MCF 10A (cell line): ENCODE measurements around the gene MME. TPM values are rescaled to one million over a fixed set of nuclear protein-coding genes. Genes with fewer than 3 reads are reported as not detected.

Experiments
- BruUV-seq: library from RNA; stranded (reverse); fragments of 400-500 nt; replicated peaks from 2 replicates; lab custom pipeline; 2021; lab: Mats Ljungman, UMichigan
- CTCF ChIA-PET: fragments of 300-600 bp; sonication (Branson Sonifier 250); formaldehyde crosslinking; extraction: SDS; loops from one replicate; lab custom pipeline; 2021; ENCODE audit warnings: antibody characterized with exemption, inconsistent platforms; lab: Yijun Ruan, JAX
- POLR2A ChIA-PET: fragments of 300-600, 350-650 bp; sonication (Branson Sonifier 250); formaldehyde crosslinking; extraction: SDS; loops from one replicate; lab custom pipeline; 2020; ENCODE audit warnings: antibody characterized with exemption, inconsistent platforms; lab: Yijun Ruan, JAX
- DNase-seq: peaks from one replicate; pipeline ENCODE4 v3.0.0-alpha.2; 2018; ENCODE audit not compliant: unreplicated experiment
- H3K27ac Mint-ChIP-seq: one replicate; pipeline ENCODE4 v1.8.0; 2022; ENCODE audit warnings: mild to moderate bottlenecking, low read depth, mixed read lengths; ENCODE audit not compliant: unreplicated experiment
- H3K27me3 Mint-ChIP-seq: one replicate; pipeline ENCODE4 v1.8.0; 2022; ENCODE audit warnings: mixed read lengths; ENCODE audit not compliant: insufficient read depth, unreplicated experiment
- H3K36me3 Mint-ChIP-seq: one replicate; pipeline ENCODE4 v1.8.0; 2022; ENCODE audit warnings: mild to moderate bottlenecking, moderate library complexity, mixed read lengths; ENCODE audit not compliant: insufficient read depth, unreplicated experiment
- H3K4me1 Mint-ChIP-seq: one replicate; pipeline ENCODE4 v1.8.0; 2022; ENCODE audit warnings: mixed read lengths; ENCODE audit not compliant: insufficient read depth, unreplicated experiment
- H3K4me3 Mint-ChIP-seq: one replicate; pipeline ENCODE4 v1.8.0; 2022; ENCODE audit warnings: mild to moderate bottlenecking, moderate library complexity, mixed read lengths; ENCODE audit not compliant: unreplicated experiment
- H3K9me3 Mint-ChIP-seq: one replicate; pipeline ENCODE4 v1.8.0; 2022; ENCODE audit warnings: mixed read lengths; ENCODE audit not compliant: unreplicated experiment
- CTCF ChIP-seq: fragments of 200-600 bp; IDR thresholded peaks from one replicate; pipeline ENCODE4 v1.8.0; 2022; ENCODE audit warnings: antibody characterized with exemption, mild to moderate bottlenecking; ENCODE audit not compliant: unreplicated experiment
- intact Hi-C: fragments of 100-400 bp; cut with micrococcal nuclease; formaldehyde crosslinking; loops from 2 replicates; pipeline ENCODE4 v1.14.1; 2022
- total RNA-seq: library from RNA; stranded (reverse); gene quantifications from 2 replicates; pipeline ENCODE4 v1.2.3, GENCODE V29; 2022

MME gene
- total RNA-seq, 1 experiment from 2014 or later: 26.3 TPM

DNA sequence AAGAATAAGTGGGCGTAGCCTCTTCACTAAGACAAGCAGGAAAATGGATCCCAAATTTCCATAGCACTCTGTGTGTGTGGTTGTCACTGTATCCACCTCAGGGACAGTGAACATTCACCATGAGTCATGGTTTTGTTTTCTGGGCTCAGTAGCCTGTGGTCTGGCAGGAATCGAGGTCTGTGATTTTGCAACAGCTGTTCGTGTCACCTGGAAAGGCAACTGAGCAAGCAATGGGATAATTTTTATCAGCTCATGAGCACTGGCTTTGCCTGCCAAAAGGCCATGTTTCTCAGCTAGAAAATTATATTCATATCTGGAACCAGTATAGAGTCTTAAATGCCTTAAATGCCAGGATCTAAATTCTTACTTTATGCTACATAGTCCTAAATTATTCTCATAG, 152.5 kb downstream of the MME start:
- TF ChIP-seq CTCF: no peak
- DNase-seq: peak; percentile 96
- ChIA-PET POLR2A (interaction anchor here (0.6 to 1.7 kb wide), 9 partner anchors 11 to 623 kb away, joined by 3 to 14 read pairs (median 4); no protein-coding TSS in a partner anchor), CTCF (interaction anchor here (0.6 to 1.2 kb wide), 3 partner anchors 88 to 278 kb away, joined by 3 read pairs; no protein-coding TSS in a partner anchor)
- Mint-ChIP-seq H3K9me3 (peaks cover 6% of the 10 kb centered on the region), H3K27me3 (no peaks in the 10 kb centered on the region), H3K27ac (peak overlapping the region; percentile 90), H3K4me1 (peaks cover 34% of the 10 kb centered on the region), H3K36me3 (no peaks in the 10 kb centered on the region), H3K4me3 (peak overlapping the region; percentile 1)
- intact Hi-C loops: loop anchor here (5.0 kb wide), 1 partner anchor 260 kb away; no protein-coding TSS in a partner anchor
- no TSS peak for BruUV-seq

- H3K27me3 Mint-ChIP-seq: no peaks in the 10 kb centered on the region
- peak overlapping the region; percentile 1 for H3K4me3 Mint-ChIP-seq
- no peak for TF ChIP-seq CTCF
- peak overlapping the region; percentile 90 for H3K27ac Mint-ChIP-seq
- peak; percentile 94 for DNase-seq
- H3K4me1 Mint-ChIP-seq: peaks cover 34% of the 10 kb centered on the region
- H3K9me3 Mint-ChIP-seq: peaks cover 8% of the 10 kb centered on the region
- ChIA-PET POLR2A (interaction anchor here (0.7 to 1.7 kb wide), 10 partner anchors 10 to 261 kb away, joined by 3 to 14 read pairs (median 4); no protein-coding TSS in a partner anchor), CTCF (interaction anchor here (0.6 to 1.2 kb wide), 3 partner anchors 87 to 279 kb away, joined by 3 read pairs; no protein-coding TSS in a partner anchor)
- no peaks in the 10 kb centered on the region for H3K36me3 Mint-ChIP-seq
- no TSS peak for BruUV-seq
- intact Hi-C loops: loop anchor here (5.0 kb wide), 1 partner anchor 261 kb away; no protein-coding TSS in a partner anchor
These were observed 153.1 kb downstream of the MME start for GRCh38 chr3:155233213-155233612.

Other genes starting within 250 kb of the MME start
- not detected in 2 replicates for gene STRIT1, start 213.4 kb downstream of the MME start, total RNA-seq